ENCODE data around the gene ANAPC13. TPM values are rescaled to one million over a fixed set of nuclear protein-coding genes. Genes with fewer than 3 reads are reported as not detected.
A peak's percentile ranks its signal among the peaks of the same experiment; 100 is the strongest.

Gene ANAPC13
- total RNA-seq, 1 donor from 2014 or later = 76.4 TPM

GRCh38 chr3:134526319-134526718 lies 40.5 kb upstream of the ANAPC13 start:
- no peaks in the 10 kb centered on the region for H3K27me3 ChIP-seq (ENCODE audit: low read depth)
- no peak for DNase-seq
- peaks cover 43% of the 10 kb centered on the region for H3K9me3 ChIP-seq (replicated peaks)
- H3K4me3 ChIP-seq = no peak overlapping the region
- peaks cover 21% of the 10 kb centered on the region for H3K4me1 ChIP-seq
- H3K27ac ChIP-seq (replicated peaks) = no peak overlapping the region
- intact Hi-C loops (cut with micrococcal nuclease) = no loop called here
- TF ChIP-seq, protein P1, sequence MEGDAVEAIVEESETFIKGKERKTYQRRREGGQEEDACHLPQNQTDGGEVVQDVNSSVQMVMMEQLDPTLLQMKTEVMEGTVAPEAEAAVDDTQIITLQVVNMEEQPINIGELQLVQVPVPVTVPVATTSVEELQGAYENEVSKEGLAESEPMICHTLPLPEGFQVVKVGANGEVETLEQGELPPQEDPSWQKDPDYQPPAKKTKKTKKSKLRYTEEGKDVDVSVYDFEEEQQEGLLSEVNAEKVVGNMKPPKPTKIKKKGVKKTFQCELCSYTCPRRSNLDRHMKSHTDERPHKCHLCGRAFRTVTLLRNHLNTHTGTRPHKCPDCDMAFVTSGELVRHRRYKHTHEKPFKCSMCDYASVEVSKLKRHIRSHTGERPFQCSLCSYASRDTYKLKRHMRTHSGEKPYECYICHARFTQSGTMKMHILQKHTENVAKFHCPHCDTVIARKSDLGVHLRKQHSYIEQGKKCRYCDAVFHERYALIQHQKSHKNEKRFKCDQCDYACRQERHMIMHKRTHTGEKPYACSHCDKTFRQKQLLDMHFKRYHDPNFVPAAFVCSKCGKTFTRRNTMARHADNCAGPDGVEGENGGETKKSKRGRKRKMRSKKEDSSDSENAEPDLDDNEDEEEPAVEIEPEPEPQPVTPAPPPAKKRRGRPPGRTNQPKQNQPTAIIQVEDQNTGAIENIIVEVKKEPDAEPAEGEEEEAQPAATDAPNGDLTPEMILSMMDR (IDR thresholded peaks at IDR 0.05; ENCODE audit: borderline replicate concordance) = no peak
- H3K36me3 ChIP-seq = peaks cover 25% of the 10 kb centered on the region

GRCh38 chr3:134525293-134525692 lies 39.5 kb upstream of the ANAPC13 start:
- no peaks in the 10 kb centered on the region for H3K27me3 ChIP-seq (ENCODE audit: low read depth)
- H3K9me3 ChIP-seq (replicated peaks) = peaks cover 46% of the 10 kb centered on the region
- no peak overlapping the region for H3K27ac ChIP-seq (replicated peaks)
- TF ChIP-seq, protein P1 (IDR thresholded peaks at IDR 0.05; ENCODE audit: borderline replicate concordance) = no peak
- H3K36me3 ChIP-seq = peaks cover 25% of the 10 kb centered on the region
- H3K4me3 ChIP-seq = no peak overlapping the region
- no peak for DNase-seq
- H3K4me1 ChIP-seq = peaks cover 15% of the 10 kb centered on the region
- intact Hi-C loops (cut with micrococcal nuclease) = no loop called here

GRCh38 chr3:134522541-134522940 lies 36.8 kb upstream of the ANAPC13 start:
- peaks cover 9% of the 10 kb centered on the region for H3K4me1 ChIP-seq
- TF ChIP-seq, protein P1 (IDR thresholded peaks at IDR 0.05; ENCODE audit: borderline replicate concordance) = no peak
- H3K9me3 ChIP-seq (replicated peaks) = peaks cover 55% of the 10 kb centered on the region
- DNase-seq = no peak
- H3K36me3 ChIP-seq = peaks cover 25% of the 10 kb centered on the region
- intact Hi-C loops (cut with micrococcal nuclease) = no loop called here
- no peak overlapping the region for H3K4me3 ChIP-seq
- H3K27ac ChIP-seq (replicated peaks) = no peak overlapping the region
- H3K27me3 ChIP-seq (ENCODE audit: low read depth) = no peaks in the 10 kb centered on the region

- H3K36me3 ChIP-seq = no peaks in the 10 kb centered on the region
- H3K4me3 ChIP-seq = no peak overlapping the region
- H3K27ac ChIP-seq (replicated peaks) = peak overlapping the region; percentile 53
- peaks cover 10% of the 10 kb centered on the region for H3K4me1 ChIP-seq
- no peak for DNase-seq
- TF ChIP-seq, protein P1 (IDR thresholded peaks at IDR 0.05; ENCODE audit: borderline replicate concordance) = no peak
- H3K9me3 ChIP-seq (replicated peaks) = peaks cover 17% of the 10 kb centered on the region
- no peaks in the 10 kb centered on the region for H3K27me3 ChIP-seq (ENCODE audit: low read depth)
- intact Hi-C loops (cut with micrococcal nuclease) = no loop called here
Observed at GRCh38 chr3:134517791-134518190, 32.0 kb upstream of the ANAPC13 start.

GRCh38 chr3:134516905-134517304 lies 31.1 kb upstream of the ANAPC13 start:
- TF ChIP-seq, protein P1 (IDR thresholded peaks at IDR 0.05; ENCODE audit: borderline replicate concordance) = no peak
- peaks cover 1% of the 10 kb centered on the region for H3K36me3 ChIP-seq
- no peaks in the 10 kb centered on the region for H3K27me3 ChIP-seq (ENCODE audit: low read depth)
- H3K27ac ChIP-seq (replicated peaks) = peak overlapping the region; percentile 53
- intact Hi-C loops (cut with micrococcal nuclease) = no loop called here
- no peak overlapping the region for H3K4me3 ChIP-seq
- no peak for DNase-seq
- H3K9me3 ChIP-seq (replicated peaks) = peaks cover 12% of the 10 kb centered on the region
- peaks cover 10% of the 10 kb centered on the region for H3K4me1 ChIP-seq

DNA sequence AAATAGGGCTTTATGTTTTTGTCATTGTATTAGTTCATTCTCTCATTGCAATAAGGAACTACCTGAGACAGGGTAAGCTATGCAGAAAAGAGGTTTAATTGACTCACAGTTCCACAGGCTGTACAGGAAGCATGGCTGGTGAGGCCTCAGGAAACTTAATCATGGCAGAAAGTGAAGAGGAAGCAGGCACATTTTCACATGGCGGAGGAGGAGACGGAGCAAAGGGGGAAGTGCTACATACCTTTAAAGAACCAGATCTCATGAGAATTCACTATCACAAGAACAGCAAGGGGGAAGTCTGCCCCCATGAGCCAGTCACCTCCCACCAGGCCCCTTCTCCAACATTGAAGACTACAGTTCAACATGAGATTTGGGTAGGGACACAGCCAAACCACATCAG lies 25.7 kb upstream of the ANAPC13 start:
- peaks cover 25% of the 10 kb centered on the region for H3K36me3 ChIP-seq
- DNase-seq = no peak
- TF ChIP-seq, protein P1 (IDR thresholded peaks at IDR 0.05; ENCODE audit: borderline replicate concordance) = no peak
- H3K4me3 ChIP-seq = no peak overlapping the region
- H3K27me3 ChIP-seq (ENCODE audit: low read depth) = no peaks in the 10 kb centered on the region
- no peaks in the 10 kb centered on the region for H3K4me1 ChIP-seq
- H3K27ac ChIP-seq (replicated peaks) = no peak overlapping the region
- H3K9me3 ChIP-seq (replicated peaks) = no peaks in the 10 kb centered on the region
- intact Hi-C loops (cut with micrococcal nuclease) = no loop called here
